Stimulated activated CD4-positive, alpha-beta T cell treated with anti-CD3 and anti-CD28 coated beads, TNF-alpha, amount 100 ng/mL, for 24 hours (primary cell): ENCODE data around the gene ATP6V1A.

ENCODE experiments used
- DNase-seq, 3 experiments: peaks; one replicate each; pipeline ENCODE4 v3.0.0-alpha.2; 2020; ENCODE audit warnings: low read depth in 3 of 3

ATP6V1A gene

DNA sequence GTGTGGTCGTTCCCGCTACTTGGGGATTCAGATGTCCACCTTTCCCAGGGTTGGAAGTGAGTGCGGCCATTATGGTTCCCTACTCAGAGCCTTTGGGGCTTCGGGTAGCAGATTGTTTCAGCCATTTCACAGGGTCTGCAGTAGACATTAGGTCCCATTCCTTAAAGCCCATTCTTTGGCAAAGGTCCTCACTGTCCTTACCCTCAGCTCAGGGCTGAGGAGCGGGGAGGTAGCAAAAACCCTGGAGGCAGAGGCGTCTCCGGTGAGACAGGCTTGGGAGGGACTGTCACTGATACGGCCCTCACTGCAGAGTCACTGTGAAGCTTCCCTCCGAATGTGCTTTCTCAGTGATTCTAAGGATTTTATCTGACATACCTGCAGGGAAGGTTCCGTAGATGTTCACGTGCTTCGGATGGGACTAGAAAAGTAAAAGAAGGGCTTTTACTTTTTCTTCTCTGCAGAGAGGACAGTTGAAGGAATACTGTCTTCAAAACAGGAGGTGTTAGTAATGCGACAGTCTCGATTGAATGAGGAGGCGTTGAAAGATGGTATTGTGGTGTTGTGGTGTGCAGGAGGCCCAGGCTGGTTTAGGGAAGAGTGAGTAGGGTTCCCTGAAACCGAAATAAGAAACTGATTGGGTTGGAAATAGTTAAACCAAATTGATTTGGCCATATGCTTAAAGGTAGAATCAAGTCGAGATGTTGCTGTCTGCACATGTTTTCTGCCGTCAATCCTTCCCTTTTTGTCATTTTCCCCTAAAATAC, 630 bp downstream of the ATP6V1A start:
- DNase-seq: peak; percentile 6 to 48 (median 21)

DNA sequence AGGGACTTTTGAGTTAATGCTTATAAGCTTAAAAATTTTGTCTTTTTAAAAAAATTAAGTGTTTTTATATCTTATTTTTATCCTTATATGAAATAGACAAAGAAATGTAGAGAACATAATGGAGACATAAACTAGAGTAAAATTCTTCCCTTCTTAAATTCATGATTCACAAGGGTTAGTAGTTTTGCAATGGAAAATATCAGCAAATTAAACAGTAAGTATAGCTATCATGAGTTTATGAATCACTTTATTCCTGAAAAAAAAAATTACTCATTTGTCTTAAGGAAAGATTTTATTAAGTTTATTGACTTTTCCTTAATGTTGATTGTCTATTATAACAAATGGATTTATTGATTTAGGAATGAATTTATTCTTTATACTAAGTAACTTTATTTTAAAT, 4.3 kb downstream of the ATP6V1A start:
- DNase-seq: no peak

DNA sequence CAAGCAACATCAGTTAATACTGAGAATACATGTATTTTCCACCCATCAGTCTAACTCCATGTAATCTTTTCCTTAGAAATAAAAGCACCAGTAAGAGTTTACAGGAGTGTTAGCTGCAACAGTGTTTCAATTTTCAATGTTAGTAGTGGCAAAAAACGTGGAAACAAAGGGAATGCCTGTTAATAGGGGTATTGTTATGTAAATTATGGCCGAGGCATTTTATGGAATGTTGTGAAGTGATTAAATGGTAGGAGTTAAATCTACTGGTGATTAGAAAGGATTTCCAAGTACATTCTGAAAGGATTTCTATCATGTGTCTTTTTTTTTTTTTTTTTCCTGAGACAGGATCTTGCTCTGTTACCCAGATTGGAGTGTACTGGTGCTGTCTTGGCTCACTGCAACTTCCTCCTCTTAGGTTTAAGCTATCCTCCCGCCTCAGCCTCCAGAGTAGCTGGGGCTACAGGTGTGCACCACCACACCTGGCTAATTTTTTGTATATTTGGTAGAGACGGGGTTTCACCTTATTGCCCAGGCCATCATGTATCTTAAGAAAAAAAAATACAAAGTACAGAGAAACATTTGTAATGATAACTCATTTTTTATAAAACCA, 6.6 kb downstream of the ATP6V1A start:
- no peak for DNase-seq

DNA sequence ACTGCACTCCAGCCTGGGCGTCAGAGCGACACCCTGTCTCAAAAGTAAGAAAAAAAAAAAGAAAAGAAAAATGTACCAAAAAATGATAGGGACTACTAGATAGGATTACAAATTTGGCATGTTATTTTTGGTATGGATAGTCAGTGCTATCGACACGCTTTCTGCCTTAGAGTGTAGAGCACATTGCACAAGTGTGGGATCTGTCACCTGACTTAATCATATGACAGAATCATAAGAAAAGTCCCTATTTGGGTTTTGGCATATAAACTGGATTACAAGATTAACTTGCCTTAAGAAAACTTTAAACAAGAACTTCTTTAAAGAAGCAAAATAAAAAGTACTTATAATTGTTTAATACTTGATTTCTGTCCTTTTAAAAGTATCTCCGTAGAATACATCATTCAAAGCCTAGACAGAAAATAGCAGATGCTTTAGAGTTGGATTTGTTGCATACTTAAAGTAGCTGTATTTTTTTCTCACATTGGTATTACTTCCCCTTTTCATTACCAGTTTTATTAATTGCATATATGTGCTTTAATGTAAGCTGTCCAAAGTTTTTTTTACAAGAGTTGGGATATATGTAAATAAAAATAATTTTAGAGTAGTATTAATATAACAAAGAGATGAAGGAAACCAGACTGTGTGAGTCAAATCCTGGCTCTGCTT, 7.8 kb downstream of the ATP6V1A start:
- no peak for DNase-seq

DNA sequence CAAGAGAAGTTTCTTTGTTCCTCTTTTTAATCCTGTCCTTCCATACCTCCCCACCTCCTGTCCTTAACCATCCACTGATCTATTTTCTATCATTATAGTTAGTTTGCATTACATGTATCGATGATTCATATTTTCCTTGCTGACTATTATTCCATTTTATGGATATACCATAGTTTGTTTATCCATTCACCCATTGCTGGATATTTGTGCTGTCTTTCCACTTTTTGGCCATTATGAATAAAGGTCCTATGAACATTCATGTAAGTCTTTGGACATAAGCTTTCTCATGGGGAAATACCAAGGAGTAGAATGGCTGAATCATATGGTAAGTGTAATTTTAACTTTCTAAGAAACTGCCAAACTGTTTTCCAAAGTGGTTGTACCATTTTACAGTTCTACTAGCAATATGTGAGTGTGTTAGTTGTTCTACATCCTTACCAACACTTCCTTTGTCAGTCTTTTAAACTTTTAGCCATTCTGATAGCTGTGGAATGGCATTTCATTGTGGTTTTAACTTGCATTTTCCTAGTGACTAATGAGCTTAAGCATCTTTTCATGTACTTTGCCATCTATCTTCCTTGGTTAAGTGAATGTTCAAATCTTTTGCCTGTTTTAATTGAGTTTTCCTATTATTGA, 11.7 kb downstream of the ATP6V1A start:
- no peak for DNase-seq

DNA sequence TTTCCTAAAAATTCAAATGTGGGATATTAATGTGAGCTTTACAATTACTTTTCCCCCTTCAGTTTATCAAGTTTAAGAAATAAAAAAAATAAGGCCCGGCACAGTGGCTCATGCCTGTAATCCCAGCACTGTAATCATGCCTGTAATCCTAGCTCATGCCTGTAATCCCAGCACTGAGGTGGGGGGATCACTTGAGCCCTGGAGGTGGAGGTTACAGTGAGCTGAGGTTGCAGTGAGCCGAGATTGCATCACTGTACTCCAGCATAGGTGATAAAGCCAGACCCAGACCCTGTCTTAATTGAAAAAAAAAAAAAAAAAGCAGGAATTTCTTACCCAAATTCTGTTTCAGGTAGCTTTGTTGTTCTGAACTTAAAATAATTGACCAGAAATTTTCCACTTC, 17.9 kb downstream of the ATP6V1A start:
- DNase-seq: no peak

DNA sequence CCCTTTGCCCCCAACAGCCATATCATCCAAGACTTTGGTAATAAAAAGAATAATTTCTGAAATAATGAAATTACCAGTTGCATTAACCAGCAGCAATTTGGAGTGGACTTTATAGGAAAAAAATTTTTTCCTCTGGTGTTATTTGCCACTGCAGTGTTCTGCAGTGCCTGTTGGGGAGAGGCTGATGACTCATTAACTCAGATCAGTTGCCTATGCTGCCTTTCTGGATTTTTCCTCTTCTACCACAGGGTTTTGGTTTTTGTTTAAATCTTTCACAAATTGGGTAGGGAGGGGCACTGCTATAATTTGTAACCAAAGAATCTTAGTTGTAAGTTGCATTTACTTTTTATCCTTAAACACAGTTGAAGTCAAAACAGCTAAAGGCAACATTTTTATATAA, 22.7 kb downstream of the ATP6V1A start:
- DNase-seq: no peak

DNA sequence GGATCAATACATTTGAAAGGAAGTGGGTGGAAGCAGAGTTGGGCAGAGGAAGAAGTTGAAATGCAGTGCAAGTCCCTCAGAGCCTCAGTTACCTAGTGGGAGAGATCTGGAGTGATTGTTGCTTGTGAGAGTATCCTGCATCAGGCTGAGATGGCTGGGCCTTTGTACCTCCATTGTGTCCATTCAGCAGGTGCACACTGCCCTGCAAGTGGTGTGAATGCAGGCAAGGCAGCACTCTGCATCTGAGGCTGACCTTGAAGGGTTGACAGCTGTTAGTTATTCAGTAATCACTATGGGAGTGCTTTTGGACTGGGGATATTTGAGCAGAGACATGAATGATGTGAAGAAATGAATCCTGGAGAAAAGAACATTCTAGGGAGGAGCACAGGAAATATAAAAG, 25.2 kb downstream of the ATP6V1A start:
- DNase-seq: no peak

DNA sequence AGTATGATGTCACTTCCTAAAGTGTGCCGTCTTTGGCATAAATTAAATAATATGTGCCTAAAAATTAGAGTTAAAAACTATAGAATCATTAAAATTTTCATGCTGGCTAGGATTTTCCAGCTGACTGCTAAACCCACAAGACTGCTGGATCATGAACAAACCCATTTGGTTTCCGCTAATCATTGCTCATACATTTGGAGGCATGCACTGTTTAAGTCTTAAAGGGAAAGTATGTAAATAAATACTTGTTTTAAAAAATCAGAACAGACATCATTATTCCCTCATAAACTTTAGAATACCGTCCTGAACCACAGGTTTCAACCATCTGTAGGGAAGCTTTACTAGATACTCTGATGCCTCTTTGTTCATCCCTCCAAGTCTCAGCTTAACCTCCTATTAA, 26.5 kb downstream of the ATP6V1A start:
- no peak for DNase-seq

DNA sequence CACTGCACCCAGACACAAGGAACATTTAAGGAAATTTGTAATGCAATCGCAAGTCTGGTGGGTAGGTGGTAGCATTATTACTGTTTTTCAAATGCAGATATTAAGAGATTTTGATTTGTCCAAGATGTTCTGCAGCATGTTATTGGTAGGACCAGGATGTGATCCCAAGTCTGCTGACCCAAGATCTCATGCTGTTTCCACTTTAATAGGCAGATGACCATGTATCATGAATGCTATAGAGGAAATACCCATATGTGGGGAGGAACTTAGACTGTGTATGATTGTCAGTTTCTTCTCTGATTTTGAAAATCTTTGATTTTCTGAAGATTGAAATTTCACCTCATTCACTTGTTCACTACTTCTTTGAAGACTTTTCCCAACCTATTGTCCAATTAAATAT, 28.7 kb downstream of the ATP6V1A start:
- DNase-seq: no peak

DNA sequence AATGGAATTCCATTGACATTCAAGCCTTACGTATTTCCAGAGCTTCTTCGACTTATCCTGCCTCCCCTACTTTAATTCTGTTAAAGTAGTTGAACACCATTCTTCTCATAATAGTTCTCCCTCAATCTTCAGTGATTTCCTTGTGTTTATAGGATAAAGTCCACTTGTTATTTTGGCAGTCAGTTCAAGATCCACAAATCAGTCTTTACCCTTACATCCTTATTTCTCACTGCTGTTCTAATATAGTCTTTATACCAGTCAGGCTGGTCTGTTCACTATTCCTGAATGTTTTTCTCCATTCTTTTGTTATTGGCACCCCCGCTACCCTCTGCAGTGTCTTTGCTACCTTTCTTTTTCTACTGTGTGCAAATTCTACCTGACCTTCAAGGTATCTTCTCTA, 29.7 kb downstream of the ATP6V1A start:
- no peak for DNase-seq

DNA sequence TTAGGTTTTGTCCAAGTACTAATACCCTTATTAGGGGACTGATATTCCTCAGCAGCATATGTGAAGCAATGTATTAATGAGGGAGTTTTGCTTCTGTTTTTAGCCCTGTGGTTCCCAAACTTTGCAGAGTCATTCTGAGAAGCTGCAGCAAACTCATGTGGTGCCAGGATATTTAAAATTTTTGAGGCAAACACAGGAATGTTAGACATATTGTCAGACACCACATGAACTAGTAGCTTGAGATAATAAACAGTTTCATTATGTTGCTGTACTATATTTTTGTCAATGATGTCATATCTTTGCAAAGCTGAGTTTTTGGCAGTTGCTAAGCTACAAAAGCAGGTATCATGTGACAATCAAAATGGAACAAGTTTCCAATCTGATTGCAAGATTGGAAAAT, 36.6 kb downstream of the ATP6V1A start:
- no peak for DNase-seq

DNA sequence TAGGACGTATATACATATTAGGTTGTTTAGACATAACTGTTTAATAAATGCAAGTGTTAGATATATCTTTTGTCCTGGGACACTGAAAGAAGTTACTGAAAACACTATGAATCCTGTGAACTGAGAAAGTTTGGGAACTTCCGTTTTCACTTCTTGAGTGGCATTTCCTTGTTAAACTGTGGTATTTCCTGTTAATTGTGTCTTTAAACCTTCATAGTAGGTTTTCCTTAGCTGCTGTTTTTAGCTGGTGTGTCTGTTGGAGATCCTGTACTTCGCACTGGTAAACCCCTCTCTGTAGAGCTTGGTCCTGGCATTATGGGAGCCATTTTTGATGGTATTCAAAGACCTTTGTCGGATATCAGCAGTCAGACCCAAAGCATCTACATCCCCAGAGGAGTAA, 37.1 kb downstream of the ATP6V1A start:
- DNase-seq: no peak

DNA sequence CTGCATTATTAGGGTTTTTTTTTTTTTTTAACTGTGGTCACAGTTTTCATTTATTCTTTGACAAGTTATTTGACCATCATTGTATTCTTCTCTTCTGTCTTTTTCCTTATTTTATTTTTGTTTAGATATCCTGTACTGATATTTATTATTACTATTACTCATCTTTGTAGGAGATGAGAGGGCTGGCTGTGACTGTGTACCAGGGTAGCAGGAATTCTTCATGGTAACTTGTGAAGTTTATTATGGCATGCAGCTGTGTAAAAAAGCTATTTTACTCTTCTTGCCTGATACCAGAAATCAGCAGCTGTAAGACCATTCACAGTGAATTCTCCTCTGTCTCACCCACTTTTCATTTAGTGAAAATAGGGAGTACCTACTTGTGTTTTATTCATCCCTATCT, 44.5 kb downstream of the ATP6V1A start:
- no peak for DNase-seq

DNA sequence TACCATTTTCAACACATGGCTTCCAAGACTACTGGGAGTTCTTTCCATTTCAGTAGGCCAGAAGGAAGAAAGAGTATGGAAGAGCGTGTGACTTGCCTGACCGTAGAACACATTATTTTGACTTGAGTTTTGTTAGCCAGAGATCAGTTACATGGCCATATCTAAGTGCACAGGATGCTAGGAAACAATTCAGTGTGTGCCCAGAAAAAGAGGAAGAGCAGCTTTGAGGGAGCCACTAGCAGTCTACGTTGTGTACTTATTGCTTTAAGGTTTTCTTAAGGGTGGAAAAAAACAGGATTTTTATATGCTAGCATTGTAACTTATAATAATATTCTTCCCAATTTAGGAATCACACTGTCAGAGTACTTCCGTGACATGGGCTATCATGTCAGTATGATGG, 47.7 kb downstream of the ATP6V1A start:
- DNase-seq: no peak

DNA sequence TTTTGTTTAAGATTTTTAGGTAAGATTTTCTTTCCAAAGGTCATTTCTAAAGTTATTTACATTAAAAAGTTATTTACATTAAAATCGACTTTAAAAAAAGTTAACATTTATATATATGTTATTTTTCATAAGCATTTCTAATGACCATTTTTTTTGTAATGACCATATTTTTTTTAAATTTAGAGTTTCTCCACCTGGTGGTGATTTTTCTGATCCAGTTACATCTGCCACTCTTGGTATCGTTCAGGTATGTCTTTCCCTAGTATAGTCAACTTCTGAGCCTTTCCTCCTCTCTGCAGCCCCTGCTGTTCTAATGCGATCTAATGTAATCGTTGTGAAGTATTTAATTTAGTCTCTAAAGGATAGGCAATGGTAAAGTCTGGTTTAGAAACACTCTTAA, 48.9 kb downstream of the ATP6V1A start:
- no peak for DNase-seq

DNA sequence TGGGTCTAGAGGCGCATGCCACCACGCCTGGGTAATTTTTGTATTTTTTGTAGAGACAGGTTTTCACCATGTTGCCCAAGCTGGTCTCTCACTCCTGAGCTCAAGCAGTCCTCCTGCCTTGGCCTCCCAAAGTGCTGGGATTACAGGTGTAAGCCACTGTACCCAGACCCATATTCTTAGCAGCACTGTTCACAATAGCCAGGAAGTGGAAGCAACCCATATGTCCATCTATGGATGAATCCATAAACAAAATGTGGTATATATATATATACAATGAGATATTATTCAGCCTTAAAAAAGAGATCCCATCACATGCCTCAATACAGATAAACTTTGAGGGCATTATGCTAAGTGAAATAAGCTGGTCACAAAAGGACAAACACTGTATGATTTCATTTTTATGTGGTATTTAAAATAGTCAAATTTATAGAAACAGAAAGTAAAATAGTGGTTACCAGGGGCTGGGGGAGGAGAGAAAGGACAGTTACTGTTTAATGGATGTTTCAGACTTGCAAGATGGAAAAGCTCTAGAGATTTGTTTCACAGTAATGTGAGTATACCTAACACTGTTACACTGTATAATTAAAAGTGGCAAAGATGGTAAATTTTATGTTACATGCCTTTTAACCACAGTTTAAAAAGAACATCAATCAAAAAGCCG, 56.1 kb downstream of the ATP6V1A start:
- no peak for DNase-seq

DNA sequence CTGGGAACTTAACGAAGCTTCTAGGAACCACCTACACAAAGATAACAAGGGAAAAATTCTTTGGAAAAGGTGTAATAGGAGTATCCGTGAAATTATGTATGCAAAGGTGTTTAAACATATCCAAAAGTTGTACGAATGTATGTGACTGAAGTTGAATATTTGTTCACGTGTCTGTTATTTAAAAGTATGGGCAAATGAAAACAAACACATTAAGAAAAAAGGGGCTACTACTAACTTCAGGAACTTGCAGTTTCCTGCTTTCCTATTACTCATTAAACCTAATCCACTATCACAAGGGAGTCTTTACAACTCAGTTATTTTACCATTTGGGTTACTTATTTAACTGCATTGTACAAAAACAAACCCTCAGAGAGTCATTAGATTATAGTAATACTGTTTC, 57.8 kb downstream of the ATP6V1A start:
- DNase-seq: no peak

DNA sequence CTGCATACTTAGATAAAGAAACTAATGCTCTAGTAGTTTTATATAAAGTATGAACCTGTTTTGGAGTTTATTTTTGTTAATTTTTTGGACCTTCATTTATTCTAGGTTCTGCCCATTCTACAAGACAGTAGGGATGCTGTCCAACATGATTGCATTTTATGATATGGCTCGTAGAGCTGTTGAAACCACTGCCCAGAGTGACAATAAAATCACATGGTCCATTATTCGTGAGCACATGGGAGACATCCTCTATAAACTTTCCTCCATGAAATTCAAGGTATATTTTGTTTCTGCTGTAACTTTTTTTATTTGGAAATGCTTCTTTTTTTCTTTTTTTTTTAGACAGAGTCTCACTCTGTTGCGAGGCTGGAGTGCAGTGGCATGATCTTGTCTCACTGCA, 58.4 kb downstream of the ATP6V1A start:
- no peak for DNase-seq

DNA sequence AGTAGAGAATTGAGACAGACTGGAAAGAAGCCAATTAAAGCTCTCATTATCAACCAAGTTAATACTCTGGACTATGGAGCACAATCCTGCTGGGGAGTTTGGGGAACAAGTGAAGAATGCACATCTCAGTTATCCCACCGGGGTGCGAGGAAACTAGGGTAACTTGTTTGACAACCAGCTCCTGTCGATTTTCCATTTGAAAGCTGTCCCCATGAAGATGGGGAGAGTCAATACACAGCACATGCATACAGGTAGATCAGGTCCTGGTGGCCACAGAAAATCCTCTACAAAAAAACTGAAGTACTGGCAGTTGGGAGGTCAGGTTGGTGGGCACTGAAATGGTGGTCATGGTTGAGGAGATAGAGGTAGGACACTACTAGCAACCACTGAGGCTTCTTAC, 66.0 kb downstream of the ATP6V1A start:
- no peak for DNase-seq

DNA sequence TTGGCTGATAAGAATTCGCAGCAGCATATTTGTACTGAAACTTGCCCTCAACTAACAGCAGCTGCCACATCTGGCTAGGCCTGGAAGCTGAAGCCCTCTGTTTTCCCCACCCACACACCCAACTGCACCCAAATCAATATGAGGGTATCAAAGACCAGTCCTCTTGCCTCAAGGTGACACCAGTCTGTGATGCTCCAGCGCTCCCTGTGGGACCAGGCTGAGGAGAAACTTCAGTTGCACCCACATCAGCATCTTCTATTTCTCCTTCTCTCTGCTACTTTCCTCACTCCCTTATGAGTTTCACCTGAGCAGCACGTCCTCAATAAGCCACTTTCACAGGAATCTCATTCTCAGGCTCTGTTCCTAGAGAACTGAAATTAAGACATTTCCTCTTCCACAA, 73.0 kb downstream of the ATP6V1A start:
- no peak for DNase-seq

DNA sequence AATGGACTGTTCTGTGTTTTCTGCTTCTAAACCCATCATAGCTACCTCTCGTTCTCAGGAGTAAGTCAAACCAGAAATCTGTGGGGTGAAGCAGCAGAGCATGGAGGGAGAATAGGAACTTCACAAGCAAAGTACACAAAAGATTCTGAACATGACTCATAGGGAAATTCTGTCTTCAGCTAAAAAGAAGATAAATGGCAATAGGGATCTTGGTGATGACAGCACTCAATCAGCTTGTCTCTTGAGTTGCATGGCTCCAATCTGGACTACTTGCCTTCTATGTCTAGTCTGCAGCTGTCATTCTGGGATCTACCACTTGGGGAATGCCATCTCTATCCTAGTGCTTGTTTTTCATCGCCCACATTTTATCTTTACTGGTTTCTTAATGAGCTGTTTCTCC, 78.3 kb downstream of the ATP6V1A start:
- DNase-seq: no peak
